ENCODE measurements around the gene DKKL1.

GRCh38 chr19:49324801-49325576 is 38.7 kb upstream of the DKKL1 start, which contains the start of gene SLC6A16:
- no peak for TF ChIP-seq POLR2A (IDR thresholded peaks at IDR 0.05)
- TF ChIP-seq CTCF (IDR thresholded peaks at IDR 0.05), result no peak
